ENCODE results near the gene DMC1. TPM values are rescaled to one million over a fixed set of nuclear protein-coding genes. Genes with fewer than 3 reads are reported as not detected.
"Not testable (repeated sequence)": the region's sequence is repeated elsewhere in the genome, so short reads cannot be mapped to it uniquely, and the experiment has no call there.

Gene DMC1
- total RNA-seq, 1 experiment from 2014 or later: 0.06 TPM

GRCh38 chr22:38501797-38502672 is 67.9 kb downstream of the DMC1 start:
- DNase-seq (ENCODE audit: low read depth): no peak

- no peak for DNase-seq (ENCODE audit: low read depth)
Measured at GRCh38 chr22:38497869-38498268, 72.1 kb downstream of the DMC1 start.

- DNase-seq (ENCODE audit: low read depth): no peak
Measured at GRCh38 chr22:38494939-38495338, 75.0 kb downstream of the DMC1 start.

- DNase-seq (ENCODE audit: low read depth): no peak
Measured at GRCh38 chr22:38494498-38494897, 75.5 kb downstream of the DMC1 start.

GRCh38 chr22:38491707-38492348 is 78.2 kb downstream of the DMC1 start:
- no peak for DNase-seq (ENCODE audit: low read depth)

GRCh38 chr22:38490915-38491314 is 79.1 kb downstream of the DMC1 start:
- no peak for DNase-seq (ENCODE audit: low read depth)

GRCh38 chr22:38490475-38490874 is 79.5 kb downstream of the DMC1 start:
- no peak for DNase-seq (ENCODE audit: low read depth)

GRCh38 chr22:38489561-38490145 is 80.3 kb downstream of the DMC1 start:
- no peak for DNase-seq (ENCODE audit: low read depth)

- no peak for DNase-seq (ENCODE audit: low read depth)
Measured at GRCh38 chr22:38489142-38489541, 80.8 kb downstream of the DMC1 start.

GRCh38 chr22:38487946-38488345 is 82.0 kb downstream of the DMC1 start:
- no peak for DNase-seq (ENCODE audit: low read depth)

GRCh38 chr22:38485783-38486182 is 84.2 kb downstream of the DMC1 start:
- DNase-seq (ENCODE audit: low read depth): no peak

- DNase-seq (ENCODE audit: low read depth): no peak
Measured at GRCh38 chr22:38484244-38484643, 85.7 kb downstream of the DMC1 start.

GRCh38 chr22:38482662-38483308 is 87.2 kb downstream of the DMC1 start:
- DNase-seq (ENCODE audit: low read depth): no peak

- DNase-seq (ENCODE audit: low read depth): no peak
Measured at GRCh38 chr22:38481871-38482332, 88.1 kb downstream of the DMC1 start.

GRCh38 chr22:38481162-38481870 is 88.7 kb downstream of the DMC1 start:
- DNase-seq (ENCODE audit: low read depth): no peak

- no peak for DNase-seq (ENCODE audit: low read depth)
Measured at GRCh38 chr22:38479096-38479837, 90.7 kb downstream of the DMC1 start.

- no peak for DNase-seq (ENCODE audit: low read depth)
Measured at GRCh38 chr22:38477585-38477984, 92.4 kb downstream of the DMC1 start.

- no peak for DNase-seq (ENCODE audit: low read depth)
Measured at GRCh38 chr22:38474003-38474607, 95.9 kb downstream of the DMC1 start.

GRCh38 chr22:38471237-38471636 is 98.7 kb downstream of the DMC1 start:
- no peak for DNase-seq (ENCODE audit: low read depth)

GRCh38 chr22:38470179-38470578 is 99.8 kb downstream of the DMC1 start:
- DNase-seq (ENCODE audit: low read depth): not testable (repeated sequence)

All from Daoy (cell line).